IPS DF 6.9 (cell line): Measurements from ENCODE around the gene DNM3.

Experiments used
- DNase-seq: peaks from one replicate; pipeline ENCODE4 v3.0.0-alpha.2; 2013; ENCODE audit warnings: low read depth, low spot score
- H3K27ac ChIP-seq: one replicate; pipeline ENCODE4 v1.5.1; 2013; ENCODE audit warnings: low read length, control low read depth
- H3K27me3 ChIP-seq: 2 replicates; pipeline ENCODE4 v1.6.1; 2013; ENCODE audit warnings: mild to moderate bottlenecking, low read length; ENCODE audit not compliant: control insufficient read depth, insufficient read depth
- H3K36me3 ChIP-seq: 2 replicates; pipeline ENCODE4 v1.6.1; 2013; ENCODE audit warnings: low read length; ENCODE audit not compliant: control insufficient read depth, insufficient read depth
- H3K4me1 ChIP-seq: 2 replicates; pipeline ENCODE4 v1.6.1; 2013; ENCODE audit warnings: low read length; ENCODE audit not compliant: control insufficient read depth, insufficient read depth
- H3K4me3 ChIP-seq: 2 replicates; pipeline ENCODE4 v1.5.1; 2013; ENCODE audit warnings: mild to moderate bottlenecking, low read length
- H3K9me3 ChIP-seq: 2 replicates; pipeline ENCODE4 v1.6.1; 2013; ENCODE audit warnings: low read length, inconsistent platforms; ENCODE audit not compliant: control insufficient read depth, insufficient read depth
- WGBS: extraction: QIAGEN DNeasy Blood & Tissue Kit; methylation state at CpG from one replicate; pipeline ENCODE4 v1.1.7; 2013; ENCODE audit warnings: mixed read lengths, missing lambda C conversion rate; ENCODE audit not compliant: insufficient read length, insufficient coverage; 5-methylcytosine and 5-hydroxymethylcytosine counted together

DNM3 gene

GRCh38 chr1:172373864-172374263 lies 532.6 kb downstream of the DNM3 start:
- Histone ChIP-seq H3K36me3 (no peaks in the 10 kb centered on the region), H3K9me3 (no peaks in the 10 kb centered on the region), H3K4me1 (no peaks in the 10 kb centered on the region), H3K27me3 (no peaks in the 10 kb centered on the region), H3K27ac (no peak overlapping the region), H3K4me3 (no peak overlapping the region)
- DNase-seq: no peak
- no CpG with 5 or more reads among the region's 1 CpG for WGBS

DNA sequence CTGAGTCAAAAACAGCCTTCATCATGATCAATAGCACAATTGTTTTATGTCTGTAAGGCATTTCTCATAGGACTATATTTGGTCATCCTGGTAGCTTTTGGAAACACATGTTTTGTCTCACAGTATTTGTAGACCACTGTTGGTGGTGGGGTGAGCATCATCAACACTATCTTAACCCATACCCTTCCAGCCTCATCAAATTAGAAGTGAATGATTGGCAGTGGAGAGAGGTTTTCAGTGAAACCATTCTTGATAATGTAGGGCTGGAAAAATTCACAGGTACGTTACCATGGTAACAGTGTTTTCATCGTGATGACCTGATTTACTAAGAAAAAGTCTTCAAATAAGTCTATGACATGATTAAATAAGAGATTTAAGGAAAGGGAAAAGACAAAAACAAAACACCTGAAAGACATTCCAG lies 533.9 kb downstream of the DNM3 start:
- no peak for DNase-seq
- no peaks in the 10 kb centered on the region for H3K27me3 ChIP-seq
- no CpG with 5 or more reads among the region's 2 CpGs for WGBS
- no peaks in the 10 kb centered on the region for H3K36me3 ChIP-seq
- no peak overlapping the region for H3K27ac ChIP-seq
- H3K9me3 ChIP-seq: no peaks in the 10 kb centered on the region
- no peak overlapping the region for H3K4me3 ChIP-seq
- H3K4me1 ChIP-seq: no peaks in the 10 kb centered on the region

DNA sequence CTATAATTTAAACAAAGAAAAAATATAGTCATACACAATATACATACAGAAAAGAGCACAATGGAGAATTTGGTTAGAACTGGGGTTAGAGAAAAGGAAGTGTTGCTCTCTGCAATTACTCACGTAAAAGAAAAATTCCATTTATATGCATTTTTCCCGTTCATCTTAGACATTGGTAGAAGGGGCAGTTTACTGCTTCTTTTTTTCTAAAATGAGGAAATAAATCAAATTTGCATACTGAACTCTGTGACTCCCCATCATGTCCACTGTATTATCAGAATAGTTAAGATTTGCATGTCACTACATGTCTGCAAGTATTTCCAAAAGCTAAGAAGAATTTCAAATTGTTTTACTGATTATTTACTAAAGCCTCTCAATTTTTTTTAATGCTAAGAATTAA lies 535.1 kb downstream of the DNM3 start:
- no peak for DNase-seq
- H3K4me3 ChIP-seq: no peak overlapping the region
- no peak overlapping the region for H3K27ac ChIP-seq
- no peaks in the 10 kb centered on the region for H3K27me3 ChIP-seq
- no peaks in the 10 kb centered on the region for H3K4me1 ChIP-seq
- no peaks in the 10 kb centered on the region for H3K9me3 ChIP-seq
- H3K36me3 ChIP-seq: no peaks in the 10 kb centered on the region
- no CpG with 5 or more reads among the region's 2 CpGs for WGBS

DNA sequence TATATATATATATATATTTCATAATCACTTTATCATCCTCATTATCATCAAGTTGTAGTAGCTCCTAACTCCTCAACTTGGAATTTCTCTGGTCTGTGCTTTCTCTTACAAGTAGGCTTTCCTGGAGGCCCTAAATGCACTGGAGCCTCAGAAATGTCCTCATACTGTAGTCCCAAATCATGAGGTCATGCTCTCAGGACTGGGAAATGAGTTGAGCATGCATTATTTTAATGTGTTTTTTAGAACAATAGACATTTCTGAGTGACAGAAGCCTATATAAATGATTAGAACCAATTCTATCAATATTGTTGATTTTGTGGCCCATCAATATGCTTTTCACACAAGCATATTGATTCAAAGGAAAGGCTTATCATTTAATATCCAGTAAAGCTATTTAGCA lies 536.3 kb downstream of the DNM3 start:
- no peaks in the 10 kb centered on the region for H3K27me3 ChIP-seq
- H3K4me3 ChIP-seq: no peak overlapping the region
- H3K27ac ChIP-seq: no peak overlapping the region
- H3K9me3 ChIP-seq: no peaks in the 10 kb centered on the region
- no peaks in the 10 kb centered on the region for H3K4me1 ChIP-seq
- H3K36me3 ChIP-seq: no peaks in the 10 kb centered on the region
- DNase-seq: no peak

DNA sequence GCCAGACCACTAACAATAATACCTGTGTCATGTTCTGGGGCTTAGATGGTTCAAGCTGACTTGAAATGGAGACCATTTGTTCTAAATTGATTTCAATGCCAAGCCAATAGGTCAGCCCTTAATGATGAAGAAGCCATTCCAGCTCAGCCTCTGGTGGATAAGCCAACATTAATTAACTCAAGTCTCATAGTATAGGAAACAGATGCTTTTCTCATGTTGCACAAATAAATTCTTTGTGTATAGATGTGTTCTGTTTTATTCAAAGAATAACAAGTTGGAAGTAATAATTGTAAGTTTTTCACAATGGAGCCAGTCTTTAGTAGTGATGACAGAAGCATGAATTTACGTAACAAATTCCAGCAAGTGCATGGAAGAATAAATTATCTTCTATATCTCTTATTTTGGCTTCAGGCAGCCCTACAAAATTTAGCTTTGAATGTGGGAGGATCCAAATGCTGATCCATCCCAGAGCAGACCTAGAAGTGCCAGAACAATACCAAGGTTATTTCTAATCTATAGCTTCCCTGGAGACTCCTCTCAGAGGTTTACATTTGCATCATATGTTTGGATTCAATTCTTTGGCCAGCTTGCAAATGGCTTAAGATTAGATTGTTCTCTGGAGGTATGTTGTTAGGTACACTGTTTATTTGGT lies 536.9 kb downstream of the DNM3 start:
- WGBS: no CpG with 5 or more reads among the region's 1 CpG
- no peaks in the 10 kb centered on the region for H3K27me3 ChIP-seq
- H3K4me3 ChIP-seq: no peak overlapping the region
- H3K4me1 ChIP-seq: no peaks in the 10 kb centered on the region
- H3K36me3 ChIP-seq: no peaks in the 10 kb centered on the region
- no peak overlapping the region for H3K27ac ChIP-seq
- H3K9me3 ChIP-seq: no peaks in the 10 kb centered on the region
- no peak for DNase-seq

DNA sequence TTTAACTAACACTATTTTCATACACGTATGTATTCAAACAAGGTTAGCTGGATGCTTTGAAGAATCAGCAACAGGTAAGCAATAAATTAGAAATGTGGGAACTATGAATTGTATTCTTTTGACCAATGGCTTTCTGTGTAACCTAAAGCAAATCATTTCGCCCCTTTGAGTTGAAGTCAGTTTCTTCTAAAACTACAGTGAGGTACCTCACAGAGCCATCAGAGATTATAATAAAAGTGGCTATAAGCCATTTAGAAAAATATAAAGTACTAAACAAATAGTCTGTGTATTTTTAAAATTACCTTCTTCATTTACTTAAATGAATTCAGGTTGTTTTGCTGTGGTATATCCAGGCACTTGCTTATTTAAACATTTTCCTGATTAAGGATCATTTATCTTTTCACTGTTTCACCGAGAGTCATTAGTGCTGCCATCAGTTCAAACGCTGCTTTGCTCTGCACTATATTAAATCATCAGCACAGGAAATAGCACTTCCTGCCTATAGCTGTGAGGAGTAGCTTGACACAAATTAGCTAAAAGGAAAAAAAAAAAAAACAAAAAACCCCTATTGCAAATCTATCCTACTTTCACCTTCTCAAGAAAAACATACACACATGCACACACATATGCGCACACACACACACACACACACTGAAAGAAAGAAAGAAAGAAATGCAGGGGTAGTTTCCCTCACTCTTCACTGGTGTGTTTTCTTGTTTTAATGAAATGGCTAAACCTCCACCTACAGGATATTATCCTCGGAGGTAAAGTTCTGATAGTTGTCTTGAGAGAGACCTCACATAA lies 539.3 kb downstream of the DNM3 start:
- no peak for DNase-seq
- H3K9me3 ChIP-seq: no peaks in the 10 kb centered on the region
- no CpG with 5 or more reads among the region's 6 CpGs for WGBS

GRCh38 chr1:172381946-172382345 lies 540.6 kb downstream of the DNM3 start:
- WGBS: no CpG with 5 or more reads among the region's 2 CpGs
- Histone ChIP-seq H3K36me3 (no peaks in the 10 kb centered on the region), H3K4me1 (peaks cover 3% of the 10 kb centered on the region; the same call in 1 of the 2 replicates)

More for the DNA sequence above, 539.3 kb downstream of the DNM3 start:
- no peak overlapping the region for H3K4me3 ChIP-seq
- no peak overlapping the region for H3K27ac ChIP-seq
- no peaks in the 10 kb centered on the region for H3K36me3 ChIP-seq
- H3K27me3 ChIP-seq: no peaks in the 10 kb centered on the region
- peaks cover 3% of the 10 kb centered on the region; the same call in 1 of the 2 replicates for H3K4me1 ChIP-seq

GRCh38 chr1:172382406-172382805 lies 541.1 kb downstream of the DNM3 start:
- H3K27me3 ChIP-seq: no peaks in the 10 kb centered on the region
- no peak overlapping the region for H3K27ac ChIP-seq
- no peak for DNase-seq
- H3K4me3 ChIP-seq: no peak overlapping the region
- H3K4me1 ChIP-seq: peaks cover 3% of the 10 kb centered on the region; the same call in 1 of the 2 replicates
- H3K9me3 ChIP-seq: no peaks in the 10 kb centered on the region
- WGBS: no CpG with 5 or more reads among the region's 1 CpG
- no peaks in the 10 kb centered on the region for H3K36me3 ChIP-seq

More at GRCh38 chr1:172381946-172382345, 540.6 kb downstream of the DNM3 start:
- DNase-seq: no peak
- no peaks in the 10 kb centered on the region for H3K9me3 ChIP-seq
- H3K27me3 ChIP-seq: no peaks in the 10 kb centered on the region
- no peak overlapping the region for H3K27ac ChIP-seq
- no peak overlapping the region for H3K4me3 ChIP-seq

DNA sequence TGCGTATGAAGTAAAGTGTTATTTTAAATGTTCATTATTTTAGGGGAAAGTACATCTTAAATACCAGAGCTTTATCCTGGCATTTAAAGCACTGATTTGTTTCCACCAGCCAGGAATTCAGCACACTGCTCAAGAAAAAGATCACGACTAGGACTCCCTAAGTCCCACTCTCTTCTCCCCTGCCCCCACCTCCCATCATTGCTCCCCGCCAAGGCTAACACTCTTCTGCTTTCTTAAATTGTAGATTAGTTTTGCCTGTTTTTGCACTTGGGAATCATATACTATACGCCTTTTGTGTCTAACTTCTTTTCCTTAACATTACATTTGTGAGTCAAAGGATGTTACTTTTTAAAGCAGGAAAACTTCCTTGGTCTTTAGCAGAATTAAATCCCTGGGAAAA lies 541.7 kb downstream of the DNM3 start:
- Histone ChIP-seq H3K27me3 (no peaks in the 10 kb centered on the region), H3K4me3 (no peak overlapping the region), H3K36me3 (no peaks in the 10 kb centered on the region), H3K9me3 (no peaks in the 10 kb centered on the region), H3K27ac (no peak overlapping the region), H3K4me1 (peaks cover 3% of the 10 kb centered on the region; the same call in 1 of the 2 replicates)
- WGBS: no CpG with 5 or more reads among the region's 4 CpGs
- no peak for DNase-seq

DNA sequence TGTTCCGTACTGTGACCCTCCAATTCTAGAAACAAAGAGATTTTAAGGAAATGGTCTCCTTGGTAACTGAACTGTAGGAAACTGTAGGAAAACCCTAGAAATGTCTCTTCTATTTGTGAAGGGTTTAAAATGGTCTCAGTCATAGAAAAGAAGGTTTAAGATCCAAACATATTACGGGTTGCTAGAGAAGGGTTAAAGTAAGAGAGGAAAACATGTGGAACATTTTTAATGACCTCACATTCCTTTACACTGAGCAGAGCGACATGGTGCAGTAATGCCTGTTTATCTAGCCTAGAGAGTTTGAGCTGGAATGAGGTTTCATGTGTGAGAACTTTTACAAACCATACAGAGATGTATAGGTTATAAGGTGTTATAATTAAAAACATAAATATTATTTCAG lies 542.2 kb downstream of the DNM3 start:
- Histone ChIP-seq H3K27ac (no peak overlapping the region), H3K27me3 (no peaks in the 10 kb centered on the region), H3K9me3 (no peaks in the 10 kb centered on the region), H3K4me1 (peaks cover 3% of the 10 kb centered on the region; the same call in 1 of the 2 replicates), H3K36me3 (no peaks in the 10 kb centered on the region), H3K4me3 (no peak overlapping the region)
- DNase-seq: no peak
- no CpG with 5 or more reads among the region's 3 CpGs for WGBS
